CD4-positive, alpha-beta T cell treated with Interleukin-4 for 1 hour (primary cell): Measurements from ENCODE around the gene NANS.
"Not testable (repeated sequence)": the region's sequence is repeated elsewhere in the genome, so short reads cannot be mapped to it uniquely, and the experiment has no call there.

Experiments
- DNase-seq, 2 donors: peaks; one replicate each; pipeline ENCODE4 v3.0.0-alpha.2; 2020 to 2022

The NANS gene

DNA sequence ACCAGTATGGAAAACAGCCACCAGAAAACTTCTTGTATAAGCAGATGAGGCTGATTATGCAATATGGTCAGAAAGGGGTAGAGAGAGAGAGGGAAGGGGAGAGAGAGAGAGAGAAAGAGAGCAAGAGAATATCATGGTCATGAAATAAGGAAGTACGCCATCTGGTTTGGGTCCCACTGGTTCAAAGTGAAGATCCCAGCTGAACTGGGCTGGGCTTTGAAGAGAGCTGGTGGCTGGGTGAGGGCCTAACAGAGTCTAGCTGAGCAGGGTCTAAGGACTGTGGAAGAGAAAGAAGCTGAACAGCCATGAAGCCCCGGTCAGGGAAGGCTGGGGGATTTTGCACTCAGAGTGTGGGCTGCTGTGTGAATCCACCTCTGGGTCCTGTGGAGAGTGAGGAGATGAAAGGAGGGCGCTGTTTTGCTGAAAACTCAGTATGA, 47.9 kb downstream of the NANS start:
- peak; percentile 16 to 34 for DNase-seq

DNA sequence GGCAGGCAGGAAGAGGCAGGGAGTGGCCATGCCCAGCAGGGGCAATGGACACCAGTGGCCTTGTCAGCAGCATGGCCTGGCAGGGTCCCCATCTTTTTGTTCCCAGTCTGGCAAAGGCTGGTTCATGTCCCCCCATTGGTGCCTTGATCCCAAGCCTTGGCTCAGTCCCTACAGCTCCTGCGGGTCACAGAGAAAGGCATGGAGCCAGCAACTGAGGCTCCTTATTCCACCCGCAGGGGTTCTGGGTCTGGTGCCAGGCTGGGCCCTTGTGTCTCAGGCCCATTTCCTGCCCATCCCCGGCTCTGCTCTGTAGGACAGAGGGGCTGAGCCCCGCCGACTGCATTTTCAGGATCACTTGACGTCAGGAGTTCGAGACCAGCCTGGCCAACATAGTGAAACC, 48.5 kb downstream of the NANS start:
- DNase-seq, result no peak

DNA sequence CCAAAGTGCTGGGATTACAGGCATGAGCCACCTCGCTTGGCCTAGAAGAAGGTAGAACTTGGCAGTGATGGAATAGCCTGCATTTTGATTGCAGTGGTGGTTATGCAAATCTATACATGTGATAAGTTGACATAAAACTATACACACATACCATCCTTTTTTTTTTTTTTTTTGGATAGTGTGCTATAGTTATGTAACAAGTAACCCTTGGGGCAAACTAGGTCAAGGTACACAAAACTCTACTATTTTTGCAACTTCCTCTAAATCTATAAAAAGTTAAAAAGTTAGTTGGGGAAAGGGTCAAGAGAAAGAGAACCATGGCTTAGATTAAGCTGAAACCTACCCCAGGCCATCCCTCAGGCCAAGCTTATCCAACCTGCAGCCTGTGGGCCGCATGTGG, 51.4 kb downstream of the NANS start:
- DNase-seq, result no peak

DNA sequence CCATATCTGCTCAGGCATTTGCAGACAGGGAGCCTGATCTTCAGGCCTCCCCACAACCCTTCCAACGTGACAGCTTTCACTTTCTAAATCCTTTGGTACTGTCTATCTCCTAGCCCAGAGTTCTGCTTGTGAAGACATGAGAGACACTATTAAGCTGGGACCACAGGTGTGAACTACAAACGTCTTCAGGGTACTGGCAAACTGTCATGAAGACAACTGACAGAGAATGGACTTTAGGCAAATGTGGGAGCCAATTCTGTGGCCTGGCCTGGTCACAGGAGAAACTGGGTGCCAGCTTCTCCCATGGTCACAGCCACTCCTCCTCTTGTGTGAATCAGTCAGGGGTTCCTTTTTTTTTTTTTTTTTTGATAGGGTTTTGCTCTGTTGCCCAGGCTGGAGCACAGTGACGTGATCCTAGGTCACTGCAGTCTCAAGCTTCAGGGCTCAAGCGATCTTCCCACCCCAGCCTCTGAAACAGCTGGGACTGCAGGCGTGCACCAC, 52.0 kb downstream of the NANS start:
- DNase-seq, result peak; percentile 57 to 70

DNA sequence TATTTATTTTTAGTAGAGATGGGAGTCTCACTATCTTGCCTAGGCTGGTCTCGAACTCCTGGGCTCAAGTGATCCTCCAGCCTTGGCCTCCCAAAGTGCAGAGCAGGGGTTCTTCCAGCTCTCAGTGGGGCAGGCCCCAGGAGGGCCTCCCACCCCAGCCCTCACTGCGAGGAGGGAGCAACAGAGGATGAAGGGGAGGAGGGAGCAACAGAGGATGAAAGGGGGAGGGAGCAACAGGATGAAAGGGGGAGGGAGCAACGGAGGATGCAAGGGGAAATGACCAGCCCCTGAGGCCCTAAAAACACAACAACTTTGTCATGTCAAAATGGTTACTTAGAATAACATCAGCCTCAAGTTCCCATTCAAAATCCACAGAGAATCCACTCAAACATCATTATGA, 52.5 kb downstream of the NANS start:
- peak in 1 of 2 donors; percentile 20 for DNase-seq

DNA sequence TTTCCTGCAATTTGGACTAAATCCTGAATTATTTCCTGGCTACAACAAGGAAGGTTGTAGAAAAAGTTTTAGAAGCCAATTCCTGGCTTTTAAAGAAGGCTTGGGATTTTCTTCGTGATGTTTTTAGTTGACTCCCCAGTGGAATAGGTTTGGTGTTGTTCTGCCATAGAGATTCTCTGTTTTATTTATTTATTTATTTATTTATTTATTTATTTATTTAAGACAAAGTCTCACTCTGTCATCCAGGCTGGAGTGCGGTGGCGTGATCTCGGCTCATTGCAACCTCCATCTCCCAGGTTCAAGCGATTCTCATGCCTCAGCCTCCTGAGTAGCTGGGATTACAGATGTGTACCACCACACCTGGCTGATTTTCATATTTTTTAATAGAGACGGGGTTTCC, 60.6 kb downstream of the NANS start:
- not testable (repeated sequence) for DNase-seq

DNA sequence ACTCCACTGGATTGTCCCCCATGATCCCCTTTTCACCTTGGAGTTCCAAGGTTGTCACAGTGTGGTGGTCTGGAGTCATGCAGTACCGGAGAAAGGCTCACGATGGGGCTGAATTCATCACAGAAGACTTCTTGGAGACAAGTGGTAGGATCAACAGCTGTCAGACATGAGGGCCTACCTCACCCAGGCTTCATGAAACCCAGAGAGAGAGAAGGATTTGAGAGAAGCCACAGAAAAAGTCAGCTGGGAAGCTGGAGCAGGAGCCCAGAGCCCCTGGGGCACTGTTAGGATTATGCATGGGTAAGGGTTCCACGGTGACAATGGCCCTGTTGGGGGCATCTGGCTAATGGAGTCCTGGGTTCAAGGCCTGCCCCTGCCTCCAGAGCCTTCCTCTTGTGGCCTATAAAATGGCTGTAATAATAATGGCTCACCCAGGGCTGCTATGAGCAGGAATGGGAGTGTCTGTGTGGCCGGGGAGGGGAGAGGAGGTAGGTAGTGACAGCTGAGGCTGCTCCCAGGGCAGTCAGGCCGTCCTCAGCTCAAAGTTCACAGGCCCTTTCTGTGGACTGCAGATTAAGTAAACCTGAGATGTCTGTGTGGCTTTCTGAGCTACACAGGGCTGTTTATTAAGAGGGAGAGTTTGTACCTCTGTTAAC, 61.6 kb downstream of the NANS start:
- DNase-seq, result peak; percentile 60 to 70

DNA sequence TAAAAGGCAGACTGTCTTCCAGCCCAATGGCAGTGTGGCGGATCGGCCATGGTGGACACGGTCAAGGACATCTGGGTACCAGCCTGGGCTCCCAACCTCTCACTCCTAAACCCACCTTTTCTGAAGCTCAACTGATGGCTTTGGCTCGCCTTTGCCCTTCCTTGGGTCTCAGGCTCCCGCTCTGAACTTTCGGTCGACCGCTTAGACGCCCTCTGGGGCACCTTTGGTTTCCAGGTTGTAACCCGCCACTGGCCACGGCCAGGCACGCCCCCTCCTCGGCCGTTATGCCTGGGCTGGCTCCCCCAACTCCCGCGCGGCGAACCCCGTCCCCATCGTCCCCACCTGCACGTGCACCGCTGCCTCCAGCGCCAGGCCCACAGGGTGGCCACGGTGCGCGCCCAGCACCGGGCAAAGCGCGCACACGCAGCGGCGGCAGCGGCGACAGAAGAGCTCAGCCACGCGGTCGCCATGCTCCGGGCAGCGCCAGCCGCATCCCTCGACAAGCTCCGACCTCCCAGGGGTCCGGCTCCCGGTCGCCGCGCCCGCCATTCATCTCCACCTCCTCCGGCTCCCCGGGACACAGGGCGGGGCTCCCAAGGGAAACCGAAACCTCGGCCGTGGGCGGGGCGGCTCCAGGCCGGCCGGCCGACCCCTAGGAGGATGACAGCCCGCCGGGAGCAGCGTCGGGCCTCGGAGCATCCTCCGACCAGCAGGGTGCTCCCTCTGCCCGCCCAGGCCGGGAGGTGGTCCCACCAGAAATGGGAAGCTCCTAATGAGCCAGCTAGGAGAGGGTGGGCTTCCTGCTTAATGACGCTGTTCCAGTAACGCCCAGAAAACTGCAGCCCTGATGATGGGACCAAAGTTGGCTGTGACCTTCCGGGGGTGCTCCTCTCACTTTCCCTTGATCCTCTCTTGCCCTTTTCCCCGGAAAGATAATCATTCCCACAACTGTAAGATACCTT, 62.4 kb downstream of the NANS start, which contains the start of gene TRIM14:
TSS of gene TRIM14 (minus strand) at position 583 of the 962 bp plus-strand sequence. CDS start at position 549, 34 bp downstream.
- peak; percentile 33 to 58 for DNase-seq

DNA sequence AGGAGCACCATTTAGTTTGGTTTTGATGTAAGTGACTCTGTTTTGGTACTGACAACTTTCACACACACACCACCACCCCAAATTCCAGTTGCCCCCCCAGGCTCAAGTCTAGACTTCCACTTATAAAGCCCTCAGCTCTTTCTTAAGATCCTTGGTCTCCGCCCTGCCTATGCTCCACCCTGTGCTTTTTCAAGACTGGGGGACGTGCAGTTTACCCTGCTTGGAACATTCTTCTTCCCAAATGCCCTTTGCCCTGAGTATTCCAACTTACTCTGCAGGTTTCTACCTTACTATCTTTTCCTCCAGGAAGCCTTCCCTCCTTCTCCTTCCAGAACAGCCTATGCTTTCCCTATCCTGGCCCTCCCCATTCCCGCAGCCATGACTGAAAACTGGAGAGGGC, 63.9 kb downstream of the NANS start:
- DNase-seq, result no peak

DNA sequence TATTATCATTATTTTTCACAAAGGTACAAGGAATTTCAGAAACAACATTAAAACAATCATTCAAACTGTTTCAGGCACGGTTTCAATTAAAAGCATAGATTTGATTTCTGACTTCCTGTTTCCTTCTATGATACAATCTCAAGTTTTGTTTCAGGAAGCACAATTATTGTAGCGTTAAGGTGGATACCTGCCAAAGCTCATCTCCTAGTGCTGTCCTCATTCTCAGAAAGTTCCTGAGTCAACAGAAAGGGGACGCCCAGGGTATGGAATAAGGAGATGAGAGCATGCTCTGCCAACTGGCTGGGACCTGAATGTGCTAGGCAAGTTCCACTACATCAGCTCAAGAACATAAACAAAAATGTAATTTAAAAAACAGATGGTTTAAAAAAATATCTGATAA, 64.5 kb downstream of the NANS start:
- DNase-seq, result peak in 1 of 2 donors; percentile 31

DNA sequence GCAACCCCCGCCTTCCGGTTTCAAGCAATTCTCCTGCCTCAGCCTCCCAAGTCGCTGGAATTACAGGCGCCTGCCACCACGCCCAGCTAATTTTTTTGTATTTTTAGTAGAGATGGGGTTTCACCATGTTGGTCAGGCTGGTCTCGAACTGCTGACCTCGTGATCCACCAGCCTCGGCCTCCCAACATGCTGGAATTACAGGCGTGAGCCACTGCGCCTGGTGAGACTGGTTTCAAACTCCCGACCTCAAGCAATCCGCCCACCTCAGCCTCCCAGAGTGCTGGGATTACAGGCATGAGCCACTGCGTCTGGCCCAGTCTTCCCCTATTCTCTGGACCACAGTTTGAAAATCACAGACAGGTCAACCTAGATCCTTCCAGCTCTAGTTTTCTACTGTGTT, 67.6 kb downstream of the NANS start:
- not testable (repeated sequence) for DNase-seq

DNA sequence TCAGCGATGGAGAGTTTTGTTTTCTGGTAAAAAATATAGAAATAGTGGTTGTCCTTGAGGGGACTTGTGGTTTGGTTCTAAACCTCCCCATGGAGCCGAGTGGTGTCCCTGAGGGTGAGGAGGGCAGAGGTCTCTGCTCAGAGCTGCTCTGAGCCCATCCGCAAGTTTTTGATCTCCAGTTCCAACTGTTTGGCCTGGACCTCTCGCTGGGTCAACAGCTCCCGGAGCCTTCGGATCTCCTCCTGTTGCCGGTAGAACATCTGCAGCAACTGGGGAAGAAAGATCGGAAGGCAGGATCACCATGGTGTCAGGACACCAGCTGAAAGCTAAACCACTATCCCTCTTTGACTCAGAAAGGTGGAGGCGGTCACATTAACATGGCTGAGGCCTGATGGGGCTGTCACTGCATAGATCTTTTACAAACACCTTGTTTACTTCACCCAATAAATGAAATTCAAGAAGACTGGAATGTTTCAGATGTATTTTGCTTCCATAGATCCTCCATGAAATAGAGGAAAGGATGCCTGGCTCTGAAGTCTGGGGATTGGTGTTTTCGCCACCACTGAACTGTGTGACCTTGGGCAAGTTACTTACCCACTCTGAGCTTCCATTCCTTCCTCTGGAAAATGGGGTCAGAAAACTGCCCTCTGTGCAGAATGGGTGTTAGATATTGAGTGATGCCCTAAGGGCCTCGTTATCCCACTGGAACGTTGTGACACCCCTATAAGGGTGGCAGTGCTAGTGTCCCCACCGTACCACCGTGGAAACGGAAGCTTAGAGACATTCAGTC, 68.3 kb downstream of the NANS start:
- DNase-seq, result no peak

DNA sequence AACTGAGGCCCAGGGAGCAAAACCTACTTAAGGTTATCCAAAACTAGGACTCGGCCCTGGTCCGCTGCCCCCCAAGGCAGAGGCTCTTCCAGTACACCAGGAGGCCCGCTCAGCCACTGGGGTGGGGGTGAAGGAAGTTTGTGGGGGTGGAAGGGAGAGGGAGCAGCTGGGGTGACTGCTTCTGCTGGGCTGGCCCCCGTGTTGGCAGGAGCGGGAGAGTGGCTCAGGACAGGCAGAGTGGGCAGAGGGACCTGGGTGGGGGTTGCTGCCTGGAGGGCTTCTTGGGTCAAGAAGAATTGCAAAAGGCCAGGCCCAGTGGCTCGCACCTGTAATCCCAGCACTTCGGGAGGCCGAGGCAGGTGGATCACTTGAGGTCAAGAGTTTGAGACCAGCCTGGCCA, 70.7 kb downstream of the NANS start:
- no peak for DNase-seq

DNA sequence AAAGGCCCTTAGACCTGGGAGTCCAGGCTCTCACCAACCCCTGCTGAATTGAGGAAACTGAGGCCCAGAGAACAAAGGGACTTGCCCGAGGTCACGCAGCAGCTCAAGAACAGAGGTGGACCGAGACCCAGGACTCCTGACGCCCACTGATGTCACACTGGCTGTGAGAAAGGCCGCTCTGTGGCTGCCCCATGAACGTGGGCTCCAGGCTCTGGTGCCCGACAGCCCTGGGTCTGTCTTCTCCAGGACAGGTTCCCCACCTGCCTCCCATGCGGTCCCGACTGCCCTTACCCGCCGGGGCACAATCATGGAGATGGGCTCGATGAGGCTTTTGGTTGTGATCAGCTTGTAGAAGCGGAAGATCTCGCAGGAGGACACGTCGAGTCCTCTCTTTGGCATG, 71.8 kb downstream of the NANS start:
- no peak for DNase-seq

DNA sequence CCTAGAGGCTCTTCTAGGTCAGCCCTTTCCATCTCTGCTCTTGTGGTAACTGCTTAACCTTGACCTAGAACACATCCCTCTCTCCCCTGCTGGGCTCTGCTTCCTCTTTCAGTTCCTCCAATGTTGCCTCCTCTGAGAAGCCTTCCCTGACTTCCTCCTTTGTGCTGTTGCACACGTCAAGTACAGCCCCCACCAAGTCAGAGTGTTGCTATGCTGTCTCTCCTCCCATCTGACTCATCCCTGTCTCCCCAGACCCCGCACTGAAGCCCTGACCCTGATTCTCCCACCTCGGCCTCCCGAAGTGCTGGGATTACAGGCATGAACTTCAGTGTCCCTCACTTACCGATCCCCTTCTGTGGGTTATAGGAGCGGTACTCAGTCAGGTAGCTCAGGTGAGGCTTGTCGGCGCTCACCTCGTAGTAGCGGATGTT, 72.9 kb downstream of the NANS start:
- DNase-seq, result peak; percentile 21 to 69

DNA sequence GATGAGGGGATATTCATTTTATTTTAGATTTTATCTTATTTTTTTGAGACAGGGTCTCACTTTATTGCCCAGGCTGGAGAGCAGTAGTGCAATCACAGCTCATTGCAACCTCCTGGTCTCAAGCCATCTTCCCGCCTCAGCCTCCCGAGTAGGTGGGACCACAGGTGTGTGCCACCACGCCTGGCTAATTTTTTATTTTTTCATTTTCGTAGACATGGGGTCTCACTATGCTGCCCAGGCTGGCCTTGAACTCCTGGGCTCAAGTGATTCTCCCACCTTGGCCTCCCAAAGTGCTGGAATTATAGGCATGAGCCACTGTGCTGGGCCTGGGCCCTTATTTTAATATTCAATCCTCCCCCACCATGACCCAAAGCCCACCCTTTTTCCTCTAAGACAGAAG, 73.5 kb downstream of the NANS start:
- DNase-seq, result not testable (repeated sequence)

DNA sequence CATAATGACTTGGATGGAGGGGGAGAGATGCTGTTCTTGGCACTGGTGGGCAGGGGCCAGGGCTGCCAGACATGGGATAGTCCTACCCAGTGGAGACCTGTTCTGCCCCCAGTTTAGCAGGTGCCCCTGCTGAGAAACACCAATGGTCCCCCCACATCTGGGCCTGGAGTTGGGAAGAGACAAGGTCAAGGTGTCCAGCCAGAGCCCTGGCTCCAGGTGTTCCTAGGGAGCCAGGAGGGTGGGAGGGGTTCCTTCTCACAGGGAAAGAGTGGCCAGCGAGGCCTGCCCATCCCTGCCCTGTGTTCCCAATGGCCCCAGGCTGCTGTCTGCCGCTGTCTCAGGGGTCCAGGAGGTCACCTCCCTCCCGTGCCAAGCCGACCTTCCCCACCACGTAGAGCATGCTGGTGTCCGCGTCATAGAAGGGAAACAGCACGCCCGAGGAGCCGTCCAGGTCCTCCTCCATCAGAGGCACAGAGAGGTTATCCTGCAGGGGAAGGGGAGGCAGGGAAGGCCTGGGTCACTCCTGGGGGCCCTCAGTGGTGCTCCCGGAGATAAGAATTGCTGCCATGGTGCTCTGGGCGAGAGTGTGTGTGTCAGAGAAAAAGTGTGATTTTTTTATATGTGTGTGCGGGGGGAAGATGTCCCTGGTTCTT, 74.2 kb downstream of the NANS start:
- no peak for DNase-seq

DNA sequence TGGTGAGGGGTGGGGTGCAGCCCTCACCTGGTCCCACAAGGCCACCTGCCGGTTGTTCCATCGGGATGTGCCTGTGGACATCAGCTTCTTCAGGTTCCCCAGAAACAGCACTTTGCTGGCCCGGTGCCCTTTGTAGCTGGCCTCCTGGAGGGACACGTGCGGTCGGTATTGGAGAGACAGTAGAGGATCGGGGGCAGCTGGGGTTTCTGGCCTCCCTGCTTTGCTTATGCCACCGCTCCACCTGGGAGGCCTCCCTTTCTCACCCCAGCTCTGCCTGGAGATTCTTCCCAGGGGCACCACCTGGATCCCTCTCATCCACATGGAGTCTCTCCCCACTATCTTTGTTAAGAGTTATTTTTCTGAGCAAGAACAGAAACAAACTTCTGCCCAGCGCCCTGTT, 75.6 kb downstream of the NANS start:
- no peak for DNase-seq
